GM12865 (cell line): Measurements from ENCODE around the gene FRYL.

Experiments used
- DNase-seq: peaks from one replicate; pipeline ENCODE4 v3.0.0; 2010; ENCODE audit warnings: low read depth
- H3K4me3 ChIP-seq: 2 replicates; pipeline ENCODE4 v1.5.1; 2011; ENCODE audit warnings: mild to moderate bottlenecking, low read depth, low read length, control low read depth
- CTCF ChIP-seq: IDR thresholded peaks from 2 replicates; pipeline ENCODE4 v1.5.1; 2011; ENCODE audit warnings: low read length, control low read depth, low read depth, inconsistent platforms; ENCODE audit not compliant: insufficient read depth; ENCODE audit errors: missing control alignments

Gene FRYL

GRCh38 chr4:48604041-48604440 is 176.0 kb downstream of the FRYL start:
- no peak for TF ChIP-seq CTCF
- no peak for DNase-seq

DNA sequence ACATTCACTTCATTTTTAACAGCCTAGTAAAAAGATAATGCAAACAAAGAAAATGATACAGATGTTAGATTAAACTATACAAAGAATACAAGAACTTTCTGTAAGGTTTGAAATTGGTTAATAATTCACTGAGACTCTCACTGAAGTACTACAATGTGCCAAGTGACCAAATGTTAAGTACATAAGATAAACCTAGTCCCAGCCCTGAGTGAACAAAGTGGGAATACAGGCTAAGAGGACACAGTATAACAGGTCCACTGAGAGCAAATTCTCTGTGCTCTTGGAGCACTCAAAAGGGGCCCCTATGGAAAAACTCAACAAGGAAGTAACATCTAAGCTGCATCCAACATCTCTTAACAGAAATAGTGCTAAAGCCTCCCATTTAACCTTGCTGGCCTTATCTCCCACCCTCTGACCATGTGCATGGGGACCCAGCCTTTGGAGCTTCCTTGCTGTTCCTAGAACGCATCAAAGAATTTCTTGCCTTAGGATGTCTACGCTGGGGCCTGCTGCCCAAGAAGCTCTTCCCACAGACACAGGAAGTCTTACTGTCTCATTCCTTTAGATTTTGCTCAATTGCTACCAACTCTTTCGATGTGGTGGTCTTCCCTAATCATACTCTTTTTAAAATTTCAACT is 176.6 kb downstream of the FRYL start:
- H3K4me3 ChIP-seq: no peak overlapping the region
- TF ChIP-seq CTCF: no peak
- DNase-seq: no peak

More at GRCh38 chr4:48604041-48604440, 176.0 kb downstream of the FRYL start:
- no peak overlapping the region for H3K4me3 ChIP-seq

DNA sequence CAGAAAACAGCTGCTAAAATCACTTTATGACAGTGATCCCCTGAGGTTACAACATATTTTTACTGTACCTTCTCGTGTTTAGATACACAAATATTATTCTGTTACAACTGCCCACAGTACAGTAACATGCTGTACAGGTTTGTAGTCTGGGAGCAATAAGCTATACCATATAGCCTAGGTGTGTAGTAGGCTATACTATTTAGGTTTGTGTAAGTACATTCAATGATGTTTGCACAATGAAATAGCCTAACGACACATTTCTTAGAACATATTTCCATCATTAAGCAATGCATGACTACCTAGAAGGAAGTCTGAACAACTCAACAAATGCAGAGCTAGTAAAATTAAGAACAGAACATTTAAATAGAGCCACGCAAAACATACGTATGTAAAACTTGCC is 177.3 kb downstream of the FRYL start:
- no peak for TF ChIP-seq CTCF
- no peak overlapping the region for H3K4me3 ChIP-seq
- no peak for DNase-seq

GRCh38 chr4:48602222-48602621 is 177.9 kb downstream of the FRYL start:
- H3K4me3 ChIP-seq: no peak overlapping the region
- no peak for DNase-seq
- no peak for TF ChIP-seq CTCF

DNA sequence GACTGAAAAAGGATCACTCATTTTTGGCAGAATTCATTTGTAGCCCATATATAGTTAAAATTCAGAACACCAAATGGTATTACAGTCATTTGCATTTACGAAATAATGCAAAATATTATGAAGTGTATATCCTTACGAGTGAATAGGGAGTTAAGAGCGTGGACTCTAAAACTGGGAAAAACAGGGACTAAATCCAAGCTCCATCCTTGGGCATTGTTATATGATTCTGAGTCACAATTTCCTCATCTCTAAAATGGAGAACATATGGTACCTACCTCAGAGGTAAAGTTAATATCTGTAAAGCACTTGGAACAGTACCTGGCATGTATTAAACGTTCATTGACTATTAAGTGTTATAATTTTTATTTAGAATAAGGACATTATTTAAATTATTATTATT is 183.7 kb downstream of the FRYL start:
- DNase-seq: no peak
- H3K4me3 ChIP-seq: no peak overlapping the region
- no peak for TF ChIP-seq CTCF

- DNase-seq: no peak
- H3K4me3 ChIP-seq: no peak overlapping the region
- no peak for TF ChIP-seq CTCF
These were observed 185.9 kb downstream of the FRYL start for GRCh38 chr4:48594180-48594579.

DNA sequence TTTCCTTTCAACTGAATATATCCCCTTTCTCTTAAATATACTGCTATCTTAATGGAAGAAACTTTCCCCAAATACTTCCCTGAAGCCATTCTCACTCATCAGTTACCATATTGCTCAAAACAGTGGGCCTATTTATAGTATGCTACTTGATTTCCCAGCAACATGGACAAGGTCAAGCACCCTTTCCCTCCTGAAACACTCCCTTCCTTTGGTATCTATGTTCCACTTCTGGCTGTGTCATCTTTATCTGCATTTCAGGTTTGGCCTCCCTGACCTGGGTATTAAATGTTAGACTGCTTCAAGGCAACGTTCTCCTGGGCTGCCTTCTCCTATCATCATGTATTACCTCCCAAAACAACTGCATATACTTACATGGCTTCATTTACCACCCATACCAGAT is 188.7 kb downstream of the FRYL start:
- no peak for DNase-seq
- no peak for TF ChIP-seq CTCF
- H3K4me3 ChIP-seq: no peak overlapping the region
